H1 (cell line): ENCODE results near the gene KCNC3. TPM values are rescaled to one million over a fixed set of nuclear protein-coding genes. Genes with fewer than 3 reads are reported as not detected.
A peak's percentile ranks its signal among the peaks of the same experiment; 100 is the strongest.

Experiments
- CTCF ChIA-PET: fragments of 300-600 bp; sonication (Branson Sonifier 250); formaldehyde crosslinking; loops from one replicate; lab custom pipeline; 2021; ENCODE audit not compliant: partially characterized antibody; lab: Charles Lee
- POLR2A ChIA-PET: fragments of 300-600 bp; sonication (Branson Sonifier 250); formaldehyde crosslinking; loops from one replicate; lab custom pipeline; 2021; ENCODE audit warnings: inconsistent platforms; ENCODE audit not compliant: partially characterized antibody; lab: Charles Lee
- DNase-seq, 2 experiments: peaks; one replicate each; pipeline versions ENCODE4 v3.0.0 to v3.0.0-alpha.2; 2010 to 2022; ENCODE audit warnings: low spot score in 2 of 2, low read depth in 1 of 2, mixed read lengths in 1 of 2
- FAIRE-seq: peaks from 2 replicates; lab custom pipeline; 2011; peaks lifted over from hg19 to GRCh38; lab: Jason Lieb, UNC
- H2AFZ ChIP-seq: 2 replicates; pipeline ENCODE4 v1.8.1; 2012; ENCODE audit warnings: low read length, inconsistent platforms
- H2AK5ac ChIP-seq: 2 replicates; pipeline ENCODE4 v1.6.1; 2013; ENCODE audit warnings: low read depth, low read length
- H2BK120ac ChIP-seq: replicated peaks from 2 replicates; pipeline ENCODE3; 2013; ENCODE audit warnings: low read depth, low read length, inconsistent platforms
- H2BK12ac ChIP-seq: 2 replicates; pipeline ENCODE4 v1.6.1; 2013; ENCODE audit warnings: low read depth, low read length
- H2BK15ac ChIP-seq: 2 replicates; pipeline ENCODE4 v1.6.1; 2013; ENCODE audit warnings: low read length
- H2BK20ac ChIP-seq: 2 replicates; pipeline ENCODE4 v1.6.1; 2013; ENCODE audit warnings: low read length
- H2BK5ac ChIP-seq: 2 replicates; pipeline ENCODE4 v1.6.1; 2013; ENCODE audit warnings: low read depth, low read length
- H3K14ac ChIP-seq: 2 replicates; pipeline ENCODE4 v1.6.1; 2013; ENCODE audit warnings: inconsistent platforms; ENCODE audit not compliant: insufficient read length
- H3K18ac ChIP-seq: 2 replicates; pipeline ENCODE4 v1.6.1; 2013; ENCODE audit warnings: low read length; ENCODE audit errors: extremely low read depth
- H3K23ac ChIP-seq: 2 replicates; pipeline ENCODE4 v1.6.1; 2013; ENCODE audit warnings: inconsistent platforms; ENCODE audit not compliant: insufficient read length
- H3K23me2 ChIP-seq: 2 replicates; pipeline ENCODE4 v1.6.1; 2013; ENCODE audit warnings: low read depth, low read length
- H3K27ac ChIP-seq: 2 replicates; pipeline ENCODE4 v1.6.1; 2011; ENCODE audit warnings: low read depth, low read length, inconsistent platforms
- H3K27me3 ChIP-seq, 4 experiments: replicated peaks in 1 of 4; 1 replicate in 1 of 4; 2 replicates in 3 of 4; pipeline versions ENCODE4 v1.6.1 to v1.8.1; 2011 to 2013; ENCODE audit warnings: low read length in 3 of 4, mild to moderate bottlenecking in 3 of 4, inconsistent platforms in 2 of 4, mixed read lengths in 2 of 4, moderate library complexity in 1 of 4; ENCODE audit not compliant: control insufficient read depth in 3 of 4, insufficient read depth in 3 of 4; ENCODE audit errors: extremely low read depth in 1 of 4
- H3K36me3 ChIP-seq, 4 experiments: 2 replicates each; pipeline versions ENCODE4 v1.6.1 to v1.8.1; 2011 to 2013; ENCODE audit warnings: mild to moderate bottlenecking in 4 of 4, low read length in 3 of 4, moderate library complexity in 2 of 4, control low read depth in 1 of 4, inconsistent platforms in 1 of 4; ENCODE audit not compliant: insufficient read depth in 4 of 4, control insufficient read depth in 2 of 4
- H3K4ac ChIP-seq: replicated peaks from 2 replicates; pipeline ENCODE3; 2013; ENCODE audit warnings: low read length, low read depth, mixed read lengths, inconsistent platforms; ENCODE audit not compliant: insufficient read length
- H3K4me1 ChIP-seq, 4 experiments: replicated peaks in 1 of 4; 1 replicate in 1 of 4; 2 replicates in 3 of 4; pipeline versions ENCODE4 v1.6.1 to v1.8.1; 2011 to 2013; ENCODE audit warnings: low read length in 3 of 4, inconsistent platforms in 2 of 4, mixed read lengths in 1 of 4; ENCODE audit not compliant: insufficient read depth in 4 of 4, control insufficient read depth in 3 of 4
- H3K4me2 ChIP-seq, 2 experiments: 2 replicates each; pipeline versions ENCODE4 v1.6.1 to v1.8.1; 2011 to 2013; ENCODE audit warnings: low read depth in 2 of 2, low read length in 2 of 2, control low read depth in 1 of 2, inconsistent platforms in 1 of 2, mild to moderate bottlenecking in 1 of 2; ENCODE audit not compliant: insufficient read depth in 1 of 2
- H3K4me3 ChIP-seq, 4 experiments: fragments of 200-600, 300-600 bp in 1 of 4; sonication (generic), shearing (Covaris generic), sonication (Bioruptor Twin) in 1 of 4; 2 replicates each; pipeline versions ENCODE4 v1.5.1 to v1.8.1; 2011 to 2016; ENCODE audit warnings: low read length in 4 of 4, low read depth in 3 of 4, control low read depth in 2 of 4, inconsistent platforms in 2 of 4, mild to moderate bottlenecking in 2 of 4, mixed read lengths in 1 of 4, moderate library complexity in 1 of 4; ENCODE audit not compliant: insufficient read depth in 2 of 4; ENCODE audit errors: extremely low read depth in 1 of 4
- H3K56ac ChIP-seq: replicated peaks from 2 replicates; pipeline ENCODE3; 2013; ENCODE audit warnings: low read depth, mild to moderate bottlenecking, mixed read lengths, low read length, inconsistent platforms; ENCODE audit not compliant: insufficient read length
- H3K79me1 ChIP-seq: 2 replicates; pipeline ENCODE4 v1.6.1; 2013; ENCODE audit warnings: low read depth, low read length, control low read depth
- H3K79me2 ChIP-seq, 2 experiments: 2 replicates each; pipeline versions ENCODE4 v1.6.1 to v1.8.1; 2012 to 2013; ENCODE audit warnings: low read length in 2 of 2, mild to moderate bottlenecking in 2 of 2, inconsistent platforms in 1 of 2; ENCODE audit not compliant: insufficient read depth in 2 of 2, control insufficient read depth in 1 of 2
- H3K9ac ChIP-seq, 4 experiments: replicated peaks in 1 of 4; 1 replicate in 1 of 4; 2 replicates in 3 of 4; pipeline versions ENCODE4 v1.6.1 to v1.8.1; 2011 to 2013; ENCODE audit warnings: low read depth in 3 of 4, low read length in 3 of 4, control low read depth in 2 of 4, mild to moderate bottlenecking in 2 of 4, moderate library complexity in 2 of 4, inconsistent platforms in 1 of 4; ENCODE audit errors: extremely low read depth in 1 of 4
- H3K9me3 ChIP-seq, 2 experiments: 2 replicates each; pipeline versions ENCODE4 v1.6.1 to v1.8.1; 2012 to 2013; ENCODE audit warnings: mild to moderate bottlenecking in 2 of 2, moderate library complexity in 2 of 2, control low read depth in 1 of 2, inconsistent platforms in 1 of 2, low read depth in 1 of 2, low read length in 1 of 2, mixed read lengths in 1 of 2; ENCODE audit not compliant: insufficient read depth in 2 of 2
- H4K20me1 ChIP-seq, 2 experiments: replicated peaks in 1 of 2; 2 replicates each; pipeline versions ENCODE3 to v1.8.1; 2011 to 2013; ENCODE audit warnings: inconsistent platforms in 2 of 2, low read length in 2 of 2, mild to moderate bottlenecking in 1 of 2; ENCODE audit not compliant: insufficient read depth in 2 of 2, control insufficient read depth in 1 of 2
- H4K5ac ChIP-seq: 2 replicates; pipeline ENCODE4 v1.6.1; 2013; ENCODE audit warnings: low read length, low read depth, mixed read lengths, inconsistent platforms; ENCODE audit not compliant: insufficient read length
- H4K8ac ChIP-seq: 2 replicates; pipeline ENCODE4 v1.8.0; 2013; ENCODE audit warnings: mild to moderate bottlenecking, moderate library complexity, low read length, inconsistent platforms; ENCODE audit not compliant: insufficient read depth; ENCODE audit errors: extremely low read depth
- H4K91ac ChIP-seq: replicated peaks from 2 replicates; pipeline ENCODE3; 2013; ENCODE audit warnings: low read length, mixed read lengths, inconsistent platforms; ENCODE audit not compliant: insufficient read length
- CREB1 ChIP-seq: IDR thresholded peaks from 2 replicates; pipeline ENCODE4 v1.6.1; 2012; ENCODE audit warnings: inconsistent platforms
- KDM1A ChIP-seq: fragments of 200-600, 300-600 bp; sonication (generic); IDR thresholded peaks from 2 replicates; pipeline ENCODE4 v1.7.1; 2016; ENCODE audit warnings: mild to moderate bottlenecking, low read length, borderline replicate concordance
- RXRA ChIP-seq: IDR thresholded peaks from 2 replicates; pipeline ENCODE4 v1.6.1; 2011; ENCODE audit warnings: low read depth, mild to moderate bottlenecking, low read length, moderate library complexity; ENCODE audit not compliant: insufficient read depth
- WGBS, 2 experiments: shearing (Covaris generic) in 1 of 2; methylation state at CpG; one replicate each; pipeline versions ENCODE4 v1.1.6 to v1.1.7; 2013 to 2015; ENCODE audit warnings: low lambda C conversion rate in 2 of 2, mixed read lengths in 2 of 2, inconsistent platforms in 1 of 2, low coverage in 1 of 2, missing lambda C conversion rate in 1 of 2; ENCODE audit not compliant: insufficient replicate concordance in 2 of 2, insufficient coverage in 1 of 2, insufficient read length in 1 of 2; ENCODE audit errors: extremely low coverage in 1 of 2, missing lambda C conversion rate in 1 of 2; 5-methylcytosine and 5-hydroxymethylcytosine counted together
- polyA plus RNA-seq, 7 experiments: library from polyadenylated mRNA; depleted of rRNA in 3 of 7; stranded (reverse) in 5 of 7; unstranded in 2 of 7; fragments of >200 nt in 5 of 7; fragments of 200-250 nt in 2 of 7; gene quantifications; 1 replicate in 5 of 7; 2 replicates in 1 of 7; 4 replicates in 1 of 7; pipeline versions ENCODE4 v1.2.1 to v1.2.3, GENCODE V29; 2011 to 2013; ENCODE audit warnings: missing spikeins in 2 of 7, mixed read lengths in 2 of 7
- total RNA-seq: library from RNA; stranded (reverse); fragmentation: NEBNext Ultra II Directional; extraction: Animal tissue kit (Norgen Biotek cat#: 25700); gene quantifications from 2 replicates; pipeline ENCODE4 v1.2.1, GENCODE V29; 2021

KCNC3 gene
- total and polyA plus RNA-seq, 2 of the 8 experiments (the other 6 are each of a cell fraction or from before 2014, with no cell fraction given) = 3.9 to 7.2 TPM

DNA sequence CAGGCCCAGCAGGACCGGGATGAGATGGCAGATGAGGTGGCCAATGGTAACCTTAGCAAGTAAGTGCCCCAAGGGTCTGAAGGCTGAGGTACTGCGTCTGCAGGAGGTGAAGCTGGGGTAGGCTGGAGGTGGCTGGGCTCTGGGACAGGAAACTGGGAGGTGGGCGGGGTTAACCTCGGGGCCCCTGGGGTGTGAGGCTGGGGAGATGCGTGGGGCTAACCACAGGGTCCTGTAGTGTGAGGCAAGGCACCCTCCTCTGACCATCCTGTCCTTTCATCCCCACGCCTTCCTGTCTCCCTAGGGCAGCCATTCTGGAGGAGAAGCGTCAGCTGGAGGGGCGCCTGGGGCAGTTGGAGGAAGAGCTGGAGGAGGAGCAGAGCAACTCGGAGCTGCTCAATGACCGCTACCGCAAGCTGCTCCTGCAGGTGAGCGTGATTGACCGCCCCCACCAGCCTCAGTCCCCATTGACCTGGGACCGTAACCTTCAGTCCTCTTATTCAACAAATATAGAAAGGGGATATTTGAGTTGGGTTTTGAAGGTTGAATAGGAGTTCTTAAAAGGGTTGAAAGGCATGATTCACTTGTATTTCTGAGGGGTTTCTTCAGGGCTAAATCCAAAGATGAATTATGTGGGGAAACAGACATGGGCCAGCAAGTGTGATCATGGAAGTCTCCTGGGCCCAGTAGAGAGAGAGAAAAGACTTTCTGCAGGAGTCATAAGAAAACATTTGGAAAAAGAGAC is 35.7 kb downstream of the KCNC3 start:
- Histone ChIP-seq H2BK20ac (no peak overlapping the region), H4K20me1 (peaks cover 0 to 2% of the 10 kb centered on the region in 2 experiments), H2AFZ (no peak overlapping the region), H3K9me3 (no peaks in the 10 kb centered on the region), H3K27ac (no peak overlapping the region), H4K5ac (no peak overlapping the region), H3K4me1 (peaks cover 0 to 20% (median 4%) of the 10 kb centered on the region in 4 experiments; a peak in 5 of 7 replicates), H3K4ac (peak overlapping the region; percentile 78), H3K4me2 (peak overlapping the region; percentile 19 to 39; a peak in 2 of 4 replicates), H3K14ac (no peak overlapping the region), H2BK15ac (peak overlapping the region; percentile 72; the same call in 1 of the 2 replicates), H3K56ac (no peak overlapping the region), H4K8ac (peak overlapping the region; percentile 51), H3K79me2 (no peaks in the 10 kb centered on the region), H3K79me1 (no peaks in the 10 kb centered on the region; the same call in 1 of the 2 replicates), H4K91ac (peak overlapping the region; percentile 73), H2AK5ac (no peak overlapping the region), H3K18ac (peak overlapping the region; percentile 19; the same call in 1 of the 2 replicates), H3K27me3 (no peaks in the 10 kb centered on the region), H2BK120ac (no peak overlapping the region), H2BK5ac (0 out of 2 replicates have a peak overlapping the region, but pooled peaks have one; percentile 18), H3K36me3 (peaks cover 0 to 4% (median 2%) of the 10 kb centered on the region in 4 experiments; a peak in 4 of 8 replicates), H3K4me3 (no peak overlapping the region), H3K23ac (no peak overlapping the region), H3K23me2 (peaks cover 3% of the 10 kb centered on the region; the same call in 1 of the 2 replicates), H2BK12ac (peak overlapping the region; percentile 68; the same call in 1 of the 2 replicates), H3K9ac (no peak overlapping the region)
- FAIRE-seq (no peak), DNase-seq (no peak)
- no peak for TF ChIP-seq CREB1
- no peak for TF ChIP-seq RXRA
- TF ChIP-seq KDM1A = no peak
- CTCF ChIA-PET = interaction anchor here (0.9 to 1.7 kb wide), 4 partner anchors 20 to 127 kb away, joined by 3 to 5 read pairs (median 4); no protein-coding TSS in a partner anchor
- POLR2A ChIA-PET = interaction anchor here (1.5 to 1.8 kb wide), 2 partner anchors 12 to 22 kb away, joined by 4 read pairs; no protein-coding TSS in a partner anchor
- 77% methylated on average over 14 of the region's 14 CpGs; no CpG with 5 or more reads in 1 of the 2 experiments for WGBS, 2 experiments
